GM12874 (cell line): ENCODE results near the gene TMBIM6.

ENCODE experiments used
- CTCF ChIP-seq: IDR thresholded peaks from 2 replicates; pipeline ENCODE4 v1.5.1; 2011; ENCODE audit warnings: low read depth, mild to moderate bottlenecking, control low read depth, low read length, moderate library complexity; ENCODE audit not compliant: insufficient read depth

TMBIM6 gene

GRCh38 chr12:49809381-49809905 lies 68.1 kb downstream of the TMBIM6 start:
- TF ChIP-seq CTCF = no peak

GRCh38 chr12:49809906-49810389 lies 68.6 kb downstream of the TMBIM6 start:
- TF ChIP-seq CTCF = no peak

- no peak for TF ChIP-seq CTCF
Measured at GRCh38 chr12:49811136-49811535, 69.8 kb downstream of the TMBIM6 start.

- TF ChIP-seq CTCF = no peak
Measured at GRCh38 chr12:49811961-49812401, 70.6 kb downstream of the TMBIM6 start.

GRCh38 chr12:49813131-49813530 lies 71.8 kb downstream of the TMBIM6 start:
- TF ChIP-seq CTCF = no peak
